ENCODE measurements around the gene ATP10B.

Gene ATP10B

GRCh38 chr5:160693831-160694465 lies 158.1 kb downstream of the ATP10B start:
- no peak for DNase-seq (ENCODE audit: low read depth)

- DNase-seq (ENCODE audit: low read depth), result no peak
Observed at GRCh38 chr5:160692271-160692670, 159.7 kb downstream of the ATP10B start.

- DNase-seq (ENCODE audit: low read depth), result no peak
Observed at GRCh38 chr5:160685695-160686094, 166.3 kb downstream of the ATP10B start.

GRCh38 chr5:160685219-160685618 lies 166.8 kb downstream of the ATP10B start:
- DNase-seq (ENCODE audit: low read depth), result no peak

GRCh38 chr5:160679567-160680309 lies 172.3 kb downstream of the ATP10B start:
- no peak for DNase-seq (ENCODE audit: low read depth)

- no peak for DNase-seq (ENCODE audit: low read depth)
Observed at GRCh38 chr5:160675988-160676387, 176.0 kb downstream of the ATP10B start.

GRCh38 chr5:160674901-160675300 lies 177.1 kb downstream of the ATP10B start:
- no peak for DNase-seq (ENCODE audit: low read depth)

- no peak for DNase-seq (ENCODE audit: low read depth)
Observed at GRCh38 chr5:160672521-160672920, 179.5 kb downstream of the ATP10B start.

GRCh38 chr5:160668356-160668755 lies 183.7 kb downstream of the ATP10B start:
- DNase-seq (ENCODE audit: low read depth), result no peak

- no peak for DNase-seq (ENCODE audit: low read depth)
Observed at GRCh38 chr5:160667160-160667559, 184.9 kb downstream of the ATP10B start.

GRCh38 chr5:160665460-160665859 lies 186.6 kb downstream of the ATP10B start:
- DNase-seq (ENCODE audit: low read depth), result no peak

- DNase-seq (ENCODE audit: low read depth), result no peak
Observed at GRCh38 chr5:160660132-160660531, 191.9 kb downstream of the ATP10B start.

- DNase-seq (ENCODE audit: low read depth), result no peak
Observed at GRCh38 chr5:160657622-160658458, 194.2 kb downstream of the ATP10B start.

- no peak for DNase-seq (ENCODE audit: low read depth)
Observed at GRCh38 chr5:160657068-160657507, 194.9 kb downstream of the ATP10B start.

- DNase-seq (ENCODE audit: low read depth), result no peak
Observed at GRCh38 chr5:160655717-160656116, 196.3 kb downstream of the ATP10B start.

- DNase-seq (ENCODE audit: low read depth), result no peak
Observed at GRCh38 chr5:160651692-160652645, 200.0 kb downstream of the ATP10B start.

- DNase-seq (ENCODE audit: low read depth), result no peak
Observed at GRCh38 chr5:160649304-160649703, 202.7 kb downstream of the ATP10B start.

GRCh38 chr5:160646033-160646432 lies 206.0 kb downstream of the ATP10B start:
- no peak for DNase-seq (ENCODE audit: low read depth)

GRCh38 chr5:160643616-160644240 lies 208.3 kb downstream of the ATP10B start:
- DNase-seq (ENCODE audit: low read depth), result no peak

GRCh38 chr5:160641405-160641804 lies 210.6 kb downstream of the ATP10B start:
- no peak for DNase-seq (ENCODE audit: low read depth)

GRCh38 chr5:160640406-160640805 lies 211.6 kb downstream of the ATP10B start:
- no peak for DNase-seq (ENCODE audit: low read depth)

Data from T follicular helper cell (primary cell).